GM19463 (cell line): Measurements from ENCODE around the gene SPAG16.
A peak's percentile ranks its signal among the peaks of the same experiment; 100 is the strongest.

ENCODE experiments used
- ATAC-seq: cut with Tn5 transposase; IDR thresholded peaks from one replicate; pipeline ENCODE4 v1.9.1; 2021; ENCODE audit warnings: mild to moderate bottlenecking, moderate library complexity; ENCODE audit not compliant: unreplicated experiment

SPAG16 gene

DNA sequence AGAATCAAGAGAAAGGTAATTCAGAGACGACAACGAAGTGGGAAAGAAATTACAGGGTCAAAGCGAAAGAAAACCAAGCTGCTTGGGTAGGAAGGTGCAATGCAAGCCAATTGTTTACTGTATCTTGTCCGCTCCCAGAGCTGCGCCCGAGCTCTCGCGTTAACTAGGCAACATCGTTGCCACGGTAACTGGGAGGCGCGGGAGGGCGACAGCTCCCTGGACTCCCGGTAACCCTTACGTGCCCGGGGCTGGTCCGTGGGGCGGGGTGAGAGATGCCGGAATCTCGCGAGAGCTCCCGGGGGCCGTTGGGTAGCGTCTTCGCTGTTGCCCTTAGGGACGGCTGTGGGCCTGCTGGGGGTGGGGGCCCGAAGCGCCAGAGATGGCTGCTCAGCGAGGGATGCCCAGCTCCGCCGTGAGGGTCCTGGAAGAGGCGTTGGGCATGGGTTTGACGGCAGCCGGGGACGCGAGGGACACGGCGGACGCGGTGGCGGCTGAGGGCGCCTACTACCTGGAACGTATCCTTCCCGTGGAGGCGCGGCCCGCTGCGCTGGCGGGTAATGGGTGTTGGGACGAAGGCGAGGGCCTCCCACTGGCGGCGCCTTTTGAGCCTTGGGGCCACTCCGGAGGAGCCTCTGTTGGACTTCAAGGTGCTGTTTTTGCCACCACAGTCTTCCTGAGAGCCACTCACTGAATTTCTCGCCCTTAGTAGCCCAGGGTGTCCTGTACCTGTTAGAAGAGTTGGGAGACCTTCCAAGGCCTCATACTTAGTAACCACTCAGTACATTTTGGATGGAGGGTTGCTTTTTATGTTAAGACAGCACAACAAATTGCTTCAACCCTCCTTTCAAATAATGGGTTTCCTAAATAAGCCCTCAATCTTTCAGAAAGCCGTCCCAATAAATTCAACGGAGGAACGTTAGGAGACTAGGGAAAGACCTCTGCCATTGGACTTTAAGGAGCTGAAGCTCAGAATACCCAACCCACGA, at the start of gene SPAG16:
Gene SPAG16 (plus strand): TSS at position 360 of the 986 bp plus-strand sequence.
- peak; percentile 98 for ATAC-seq

DNA sequence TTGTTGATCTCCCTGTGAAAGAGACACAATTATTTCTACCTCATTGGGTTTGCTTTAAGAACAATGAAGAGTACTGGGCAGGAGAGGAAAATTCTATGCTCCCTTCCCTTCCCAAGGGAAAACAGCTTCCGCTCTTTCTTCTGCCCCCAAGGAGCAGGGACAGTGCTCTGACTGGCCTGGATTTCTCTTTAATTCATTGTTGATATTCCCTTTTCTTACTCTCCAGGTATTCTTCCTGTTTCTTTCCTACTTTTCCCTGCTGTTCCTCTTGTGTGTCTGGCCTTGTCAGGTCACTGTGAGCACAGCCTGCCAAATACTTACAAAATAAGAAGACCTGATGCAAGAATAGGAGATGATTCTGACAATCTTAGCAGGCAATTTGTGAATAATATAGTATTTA, 49.6 kb upstream of the SPAG16 start:
- ATAC-seq: no peak

DNA sequence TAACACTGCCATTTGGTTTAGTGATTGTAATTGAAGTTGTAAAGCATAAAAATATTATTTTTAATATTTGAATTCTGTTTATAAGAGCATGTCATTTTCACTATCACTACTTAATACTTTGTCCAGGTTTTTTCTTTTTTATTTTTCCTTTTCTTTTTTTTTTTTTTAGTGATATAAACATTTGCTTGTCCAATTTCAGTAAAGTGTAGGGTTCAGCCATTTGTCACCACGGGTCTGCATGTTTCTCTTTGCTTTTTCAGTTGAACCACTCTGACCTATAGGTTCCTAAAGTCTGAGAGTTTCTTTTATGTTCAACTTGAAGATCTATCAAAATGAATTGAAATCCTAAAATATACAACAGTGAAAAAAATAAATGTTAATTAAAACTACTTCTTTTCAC, 48.5 kb upstream of the SPAG16 start:
- ATAC-seq: no peak

DNA sequence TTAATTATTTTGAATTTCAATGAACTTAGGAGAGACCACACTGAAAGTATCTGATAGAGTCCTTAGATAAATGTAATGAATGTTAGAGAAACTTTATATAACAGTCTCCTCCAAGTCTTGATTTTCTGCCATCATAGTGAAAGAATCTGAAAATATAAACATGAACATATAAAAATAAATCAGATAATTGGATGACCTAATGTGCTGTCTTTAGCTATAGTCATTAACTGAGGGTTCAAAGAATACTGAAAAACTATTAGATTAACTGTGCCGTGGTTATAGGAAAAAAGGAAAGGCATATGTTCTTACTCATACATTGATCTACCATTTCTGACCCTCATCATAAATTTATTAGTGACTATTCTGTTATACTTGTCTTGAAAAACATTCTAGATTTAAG, 47.0 kb upstream of the SPAG16 start:
- no peak for ATAC-seq

DNA sequence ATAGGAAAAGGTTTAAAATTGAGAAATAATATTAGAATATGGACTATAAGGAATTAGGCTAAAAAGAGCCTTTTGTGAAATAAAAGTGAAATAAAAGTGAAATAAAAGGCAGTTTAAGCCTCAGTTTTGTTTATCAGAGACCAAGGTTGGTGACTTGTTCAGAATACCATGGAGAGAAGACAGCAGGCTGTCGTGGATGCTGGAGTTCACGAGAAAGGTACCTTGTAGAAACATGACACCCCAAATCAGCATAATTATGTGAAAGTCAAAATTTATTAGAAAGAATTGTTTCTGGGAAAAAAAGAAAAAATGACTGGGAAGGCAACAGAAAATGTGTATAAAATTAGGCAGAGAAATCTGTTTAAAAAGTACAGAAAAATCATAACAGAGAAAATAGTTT, 46.5 kb upstream of the SPAG16 start:
- no peak for ATAC-seq

DNA sequence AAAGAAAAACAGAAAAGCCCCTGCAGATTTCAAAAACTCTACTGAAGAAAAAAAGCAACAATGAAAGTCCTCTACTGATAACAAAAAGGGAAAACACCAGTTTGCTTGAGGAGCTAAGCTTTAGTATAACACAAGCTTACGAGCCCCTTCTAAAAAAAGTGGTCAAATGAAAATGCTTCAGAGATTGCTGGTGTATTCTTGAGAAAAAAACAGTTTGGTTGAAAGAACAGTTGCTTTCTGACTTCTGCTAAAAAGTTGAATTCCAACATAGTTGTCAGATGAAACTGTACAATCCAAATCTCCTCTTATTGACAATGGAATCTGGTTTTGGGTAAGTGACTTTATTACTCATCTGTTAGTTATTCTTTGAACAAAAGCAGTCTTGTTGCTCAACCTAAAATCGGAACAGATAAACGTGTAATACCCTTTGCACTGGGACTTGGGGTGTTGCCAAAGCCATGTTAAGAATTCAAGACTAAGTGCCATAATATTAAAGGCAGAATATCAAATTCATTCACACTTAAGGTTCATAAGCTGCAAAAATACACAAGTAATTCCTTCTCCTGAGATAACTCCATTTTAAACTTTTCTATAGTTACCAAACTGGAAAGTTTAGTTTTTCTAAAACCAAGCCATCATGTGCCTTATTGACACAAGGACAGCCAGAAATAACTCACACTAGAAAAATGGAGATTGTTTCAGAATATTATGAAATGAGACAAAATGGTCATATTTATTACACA, 45.3 kb upstream of the SPAG16 start:
- peak; percentile 45 for ATAC-seq

DNA sequence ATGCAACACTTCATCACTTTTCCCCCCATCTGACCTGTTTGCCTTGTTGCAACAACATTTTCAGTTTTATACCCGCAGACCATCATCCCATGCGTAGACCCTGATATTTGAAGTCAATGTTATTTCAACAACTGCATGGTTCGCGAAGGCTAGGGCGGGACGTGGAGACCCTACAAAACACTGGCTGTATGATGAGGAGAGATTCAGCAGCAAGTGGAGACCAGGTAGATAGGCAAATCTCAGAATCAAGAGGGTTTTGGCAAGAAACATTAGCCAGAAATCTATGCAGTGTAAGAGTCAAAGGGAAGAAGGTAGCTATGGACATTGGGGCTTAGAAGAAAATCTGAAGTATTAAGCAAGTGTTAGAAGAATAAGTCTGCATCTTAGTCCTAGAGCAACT, 42.4 kb upstream of the SPAG16 start:
- no peak for ATAC-seq

DNA sequence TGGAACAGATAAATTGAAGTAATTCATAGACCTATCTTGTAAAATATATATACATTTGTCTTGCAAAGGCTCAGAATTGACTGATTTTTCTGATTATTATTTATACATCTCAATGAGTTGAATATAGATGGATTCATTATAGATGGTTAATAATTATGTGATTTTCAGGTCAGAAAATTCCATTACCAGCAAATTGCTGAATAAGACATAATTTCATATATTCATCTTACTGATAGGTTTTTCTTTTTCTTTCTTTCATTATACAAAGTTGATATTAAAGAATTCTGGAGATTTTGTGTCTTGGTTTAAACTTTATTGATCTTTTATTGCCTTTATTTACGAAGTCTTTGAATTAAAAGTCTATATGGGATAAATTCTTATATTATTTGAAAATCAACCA, 41.6 kb upstream of the SPAG16 start:
- ATAC-seq: no peak

DNA sequence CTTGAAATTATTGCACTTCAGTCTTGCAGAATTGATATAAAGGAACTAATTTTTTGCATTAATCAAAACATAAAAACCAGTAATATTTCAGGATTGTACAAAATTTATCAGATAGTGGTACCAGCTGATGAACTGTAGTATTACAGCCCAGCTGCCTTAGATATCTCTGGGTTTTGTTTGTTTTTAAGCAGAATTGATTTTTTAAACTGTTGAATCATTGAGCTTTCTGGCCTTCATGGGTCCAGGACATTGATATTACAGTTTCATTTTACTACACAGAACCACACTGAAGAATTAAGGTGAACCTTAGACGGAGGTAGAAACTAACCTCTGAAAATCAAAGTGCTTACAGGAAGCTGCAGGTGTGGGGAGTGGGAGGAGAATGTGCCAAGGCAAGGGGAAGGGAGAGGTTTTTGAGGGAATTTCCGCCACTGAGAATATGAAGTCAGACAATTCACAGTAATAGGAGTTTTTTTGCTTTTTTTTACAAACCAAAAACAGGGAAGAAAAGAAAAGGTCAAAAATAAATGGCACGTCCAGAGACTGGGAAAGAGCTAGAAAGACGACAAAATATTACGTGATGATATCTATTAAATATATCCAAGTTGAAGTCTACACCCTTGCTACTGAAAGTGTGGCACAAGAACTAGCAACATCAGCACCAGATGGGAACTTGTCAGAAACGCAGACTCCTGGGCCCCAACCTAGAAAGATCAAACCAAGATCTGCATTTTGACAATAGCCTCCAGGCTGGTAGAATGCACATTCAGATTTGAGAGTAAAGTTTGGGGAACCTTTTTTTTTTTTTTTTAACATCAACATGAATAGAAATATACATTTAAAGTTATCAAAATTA, 40.8 kb upstream of the SPAG16 start:
- ATAC-seq: no peak

DNA sequence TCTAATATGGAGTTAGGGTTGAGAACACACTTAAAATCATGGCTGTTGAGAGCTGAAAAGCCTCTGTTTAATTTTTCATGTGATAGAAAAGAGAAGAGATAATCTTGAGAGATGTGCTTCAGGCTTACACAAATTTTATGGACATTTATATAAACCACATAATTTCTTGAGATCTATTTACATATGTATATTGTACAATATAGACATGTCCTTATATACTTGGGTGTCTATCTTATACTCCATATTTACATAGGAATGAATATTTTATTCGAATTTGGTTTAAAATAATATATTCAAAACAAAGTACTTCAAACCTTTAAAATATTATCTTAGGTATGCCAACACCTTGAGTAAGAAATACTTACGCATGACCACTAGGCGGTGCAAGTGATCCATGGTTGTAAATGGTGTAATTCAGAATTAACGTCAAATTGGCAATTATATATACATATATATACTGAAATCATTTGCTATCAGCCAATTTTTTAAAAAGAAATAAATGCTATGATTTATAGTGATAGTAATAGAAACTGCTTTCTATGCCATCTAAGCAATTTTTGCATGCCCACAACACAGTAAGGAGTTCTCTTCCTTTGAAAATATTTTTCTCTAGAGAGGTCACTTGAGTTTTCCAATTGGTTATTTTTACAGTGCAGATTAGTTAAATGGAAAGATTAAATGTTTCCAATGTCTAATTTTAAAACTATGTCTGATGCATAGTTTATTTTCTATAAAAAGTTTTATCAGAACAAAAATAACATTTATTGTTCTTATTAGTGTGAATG, 37.6 kb upstream of the SPAG16 start:
- ATAC-seq: peak; percentile 32

DNA sequence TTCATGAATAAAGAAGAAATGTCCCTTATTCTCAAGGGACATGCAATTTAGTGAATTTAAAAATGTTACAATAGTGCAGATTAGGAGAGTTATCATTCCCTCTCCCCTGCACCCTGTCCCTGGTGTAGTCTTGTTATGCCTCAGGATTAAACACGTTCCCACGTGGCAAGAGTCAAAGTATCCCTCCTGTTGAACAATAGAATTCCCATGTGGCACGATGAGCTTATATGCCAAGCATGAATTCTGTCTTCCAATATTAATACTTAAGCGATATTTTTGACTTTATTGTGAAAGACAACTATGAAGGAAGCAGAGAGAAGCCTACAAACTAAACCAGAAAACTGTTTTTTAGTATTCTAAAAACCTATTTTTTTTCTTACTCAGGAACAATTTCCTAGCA, 36.7 kb upstream of the SPAG16 start:
- ATAC-seq: no peak

DNA sequence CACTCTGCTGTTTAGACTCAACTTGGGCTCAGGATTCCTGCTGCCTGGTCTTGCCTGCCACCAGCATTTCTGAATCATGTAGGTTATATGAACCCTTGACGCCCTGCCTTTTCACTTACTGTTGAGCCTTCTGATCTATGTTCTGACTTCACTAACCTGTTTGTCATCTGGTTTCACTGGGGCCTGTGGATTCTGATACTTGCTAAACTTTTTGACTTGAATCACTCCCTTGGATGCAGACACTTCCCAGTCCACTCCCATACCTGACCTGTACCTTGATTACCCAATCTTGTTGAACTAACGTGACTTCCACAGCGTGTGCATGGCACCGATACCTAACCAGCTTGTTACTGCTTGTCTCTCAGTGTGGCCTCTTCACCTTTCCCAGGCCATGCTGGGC, 35.6 kb upstream of the SPAG16 start:
- no peak for ATAC-seq

DNA sequence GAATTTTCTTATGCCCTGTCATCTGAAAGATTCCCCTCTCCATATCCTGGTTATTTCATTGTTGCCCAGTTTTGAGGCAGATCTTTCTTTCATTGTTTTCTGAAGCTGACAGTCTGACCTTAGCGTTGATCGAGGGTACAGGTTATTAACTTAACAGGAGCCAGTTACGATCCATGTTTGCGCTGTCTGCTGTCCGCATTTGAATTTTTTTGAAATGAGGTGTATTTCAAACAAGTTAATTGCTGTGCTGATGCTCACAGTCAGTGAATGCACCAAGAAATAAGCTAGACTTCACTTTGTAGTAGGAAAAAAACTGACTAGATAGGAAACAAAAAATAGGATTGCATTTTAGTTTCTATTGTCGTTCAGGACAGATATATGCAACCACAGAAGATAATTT, 34.8 kb upstream of the SPAG16 start:
- no peak for ATAC-seq

DNA sequence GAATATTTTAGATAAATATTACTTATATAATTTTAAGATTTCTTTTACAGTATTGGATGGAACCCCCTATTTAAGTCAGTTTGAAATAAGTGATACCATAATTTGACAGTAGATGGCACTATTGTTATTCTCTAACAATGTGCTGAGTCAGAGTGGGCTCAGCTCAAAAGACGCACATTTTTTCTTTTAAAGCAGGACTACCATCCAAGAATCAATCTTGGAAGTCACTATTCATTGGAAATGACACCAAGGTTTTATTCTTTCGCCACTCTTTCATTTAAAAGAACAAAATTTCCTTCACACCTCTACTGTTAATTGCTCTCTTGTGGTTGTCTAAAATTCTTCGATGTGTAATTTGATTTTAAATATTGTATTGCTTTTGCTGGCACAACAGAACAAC, 32.6 kb upstream of the SPAG16 start:
- peak; percentile 75 for ATAC-seq

DNA sequence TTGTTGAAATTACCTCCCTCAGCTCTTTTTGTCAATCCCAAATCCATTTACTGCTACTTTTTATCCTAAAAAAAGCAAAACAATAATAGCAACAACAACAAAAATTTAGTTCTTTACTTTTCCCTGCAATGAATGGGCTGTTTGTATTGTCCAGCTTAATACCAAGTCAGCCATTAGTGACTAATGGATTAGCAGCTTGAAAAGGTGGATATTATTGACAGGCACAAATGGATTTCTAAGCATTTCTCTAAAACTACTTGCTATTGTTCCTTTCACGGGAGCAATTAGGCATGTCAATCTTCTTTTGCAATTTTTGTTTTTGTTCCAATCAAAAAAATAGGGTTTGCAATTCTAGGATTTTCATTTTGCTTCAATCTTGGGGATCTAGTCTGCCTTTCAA, 32.1 kb upstream of the SPAG16 start:
- ATAC-seq: no peak

DNA sequence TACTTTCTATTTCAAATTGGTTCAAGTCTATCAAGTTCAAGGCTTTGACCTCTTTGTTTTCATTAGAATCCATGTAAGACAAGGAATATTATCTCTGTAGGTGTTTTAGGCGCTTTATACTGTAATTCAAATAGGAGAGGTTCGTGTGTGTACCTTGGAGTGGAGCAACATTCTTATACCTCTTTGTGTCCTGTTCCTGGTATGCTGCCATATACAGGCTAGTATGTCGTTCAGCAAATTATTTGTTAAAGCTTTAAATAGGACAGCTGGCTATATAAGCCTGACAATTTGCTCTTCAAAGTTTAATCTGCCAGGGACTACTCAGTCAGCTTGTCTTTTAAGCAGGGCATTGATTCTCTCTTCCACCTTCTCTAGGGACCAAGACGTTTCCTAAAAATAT, 31.1 kb upstream of the SPAG16 start:
- ATAC-seq: no peak

DNA sequence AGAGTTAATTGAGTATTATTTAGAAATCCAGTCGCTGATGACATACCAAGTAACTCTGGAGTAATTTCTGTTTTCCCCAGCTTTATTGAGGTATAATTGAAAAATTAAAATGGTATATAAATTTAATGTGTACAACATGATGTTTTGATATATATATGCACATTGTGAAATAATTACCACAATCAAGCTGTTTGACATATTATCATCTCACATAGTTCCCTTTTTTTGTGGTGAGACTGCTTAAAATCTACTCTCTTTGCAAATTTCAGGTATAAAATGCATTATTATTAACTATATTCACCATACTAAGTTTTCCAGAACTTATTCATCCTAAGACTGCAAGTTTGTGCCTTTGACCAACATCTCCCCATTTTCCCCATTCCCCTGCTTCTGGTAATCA, 25.0 kb upstream of the SPAG16 start:
- ATAC-seq: no peak

DNA sequence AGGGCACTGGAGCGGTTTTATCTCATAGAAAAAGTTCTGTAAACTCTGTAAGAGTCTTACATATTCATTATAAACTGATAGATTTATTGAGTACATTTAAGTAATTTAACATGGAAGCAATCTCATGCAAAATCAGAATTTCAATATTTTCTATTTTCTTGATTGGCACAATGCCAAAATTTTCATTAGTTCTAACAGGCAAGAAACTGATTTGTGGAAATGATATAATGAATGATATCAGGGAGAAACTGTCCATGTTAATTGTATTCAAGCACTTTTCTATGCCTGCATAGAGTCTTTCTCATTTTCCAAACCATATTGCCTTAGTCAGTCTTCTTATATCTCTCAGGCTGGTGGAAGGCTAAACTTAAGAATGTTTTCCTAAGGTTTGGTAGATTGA, 23.0 kb upstream of the SPAG16 start:
- no peak for ATAC-seq

DNA sequence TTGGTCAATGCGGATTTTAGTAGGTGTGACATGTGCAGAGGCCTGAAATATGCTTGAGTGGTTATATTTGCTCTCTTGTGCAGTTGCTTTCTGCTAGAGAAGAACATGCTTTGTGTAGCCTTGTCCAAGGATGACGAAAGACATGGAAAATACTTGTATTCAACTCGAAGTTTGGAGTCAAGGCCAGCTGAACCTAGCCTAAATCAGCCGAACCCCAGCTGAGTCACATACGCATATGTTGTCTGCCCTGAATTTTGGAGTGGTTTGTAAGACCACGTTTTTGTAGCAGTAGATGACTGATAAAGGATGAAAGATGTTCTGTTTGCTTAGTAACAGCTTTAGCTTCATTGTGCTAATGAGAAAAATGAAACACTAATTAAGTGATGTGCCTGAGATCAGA, 22.5 kb upstream of the SPAG16 start:
- ATAC-seq: no peak

DNA sequence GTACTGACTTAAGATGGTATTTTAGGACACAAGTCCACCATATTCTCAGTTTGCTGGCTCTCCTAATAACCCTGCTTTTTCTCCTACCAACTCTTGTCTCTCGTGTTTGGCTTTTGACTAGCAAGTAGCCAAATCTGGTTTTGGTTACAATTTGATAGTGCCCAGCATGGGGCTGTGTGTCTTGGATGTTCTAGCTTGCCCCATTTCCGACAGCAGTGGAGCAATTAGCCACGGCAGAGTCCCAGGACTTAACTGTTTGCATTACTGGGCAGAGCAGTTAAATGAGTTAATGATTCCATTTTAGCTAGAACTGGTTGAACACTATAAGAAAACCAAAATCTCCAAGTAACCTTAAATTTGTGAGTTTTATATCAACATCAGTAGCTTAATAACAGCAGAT, 18.6 kb upstream of the SPAG16 start:
- ATAC-seq: no peak
